NCI-H1694 treated with DMSO at 0.1 percent for 48 hours (cell line): ENCODE results near the gene QTRT2.

ENCODE experiments used
- DNase-seq: peaks from one replicate; lab custom pipeline; 2025; lab: John Stamatoyannopoulos, UW

Gene QTRT2

DNA sequence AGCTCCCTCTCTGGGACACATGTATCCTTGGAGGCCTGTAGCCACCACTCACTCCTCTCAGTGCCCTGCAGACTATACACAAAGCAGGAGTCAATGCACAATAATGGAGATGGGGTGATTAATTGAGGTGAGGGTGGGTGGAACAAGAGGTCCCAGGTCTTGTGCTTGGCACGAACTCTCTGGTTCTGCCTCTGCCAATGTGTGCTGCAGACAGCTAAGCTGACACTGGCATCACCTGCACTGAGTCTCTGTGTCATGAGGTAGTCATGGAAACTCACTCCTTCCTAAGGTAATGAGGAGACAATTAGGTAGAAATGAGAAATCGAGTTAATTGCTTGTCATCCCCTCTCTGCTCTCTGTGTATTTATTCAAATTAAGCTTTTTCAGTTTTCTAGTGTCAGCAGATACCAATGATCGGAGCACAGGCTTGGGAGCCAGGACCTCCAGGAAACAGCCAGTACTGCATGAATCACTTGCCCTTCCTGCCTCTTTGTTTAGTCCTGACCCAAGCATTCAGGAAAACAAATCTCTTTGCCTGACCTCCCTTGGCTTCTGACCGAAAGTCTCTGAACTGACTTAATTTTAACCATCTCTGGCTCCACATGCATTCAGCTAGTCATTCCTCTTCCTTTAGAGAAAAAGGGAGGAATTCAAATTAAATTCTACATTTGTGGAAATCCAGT lies 65.6 kb downstream of the QTRT2 start:
- no peak for DNase-seq

DNA sequence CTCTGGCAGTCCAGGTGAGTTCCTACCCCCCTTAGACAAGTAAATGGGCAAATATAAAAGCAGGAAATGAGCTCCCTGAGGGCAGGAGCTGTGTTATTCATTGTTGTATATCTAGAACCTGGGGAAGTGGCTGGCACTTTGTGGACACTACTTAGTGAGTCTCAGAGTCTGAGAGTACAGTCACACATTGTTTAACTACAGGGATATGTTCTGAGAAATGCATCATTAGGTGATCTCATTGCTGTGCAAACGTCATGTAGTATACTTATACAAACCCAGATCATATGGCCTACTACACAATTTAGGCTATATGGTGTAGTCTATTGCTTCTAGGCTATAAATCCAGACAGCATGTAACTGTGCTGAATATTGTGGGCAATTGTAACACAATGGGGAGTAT lies 69.9 kb downstream of the QTRT2 start:
- no peak for DNase-seq

- no peak for DNase-seq
These were observed 71.0 kb downstream of the QTRT2 start for GRCh38 chr3:114127517-114127916.

DNA sequence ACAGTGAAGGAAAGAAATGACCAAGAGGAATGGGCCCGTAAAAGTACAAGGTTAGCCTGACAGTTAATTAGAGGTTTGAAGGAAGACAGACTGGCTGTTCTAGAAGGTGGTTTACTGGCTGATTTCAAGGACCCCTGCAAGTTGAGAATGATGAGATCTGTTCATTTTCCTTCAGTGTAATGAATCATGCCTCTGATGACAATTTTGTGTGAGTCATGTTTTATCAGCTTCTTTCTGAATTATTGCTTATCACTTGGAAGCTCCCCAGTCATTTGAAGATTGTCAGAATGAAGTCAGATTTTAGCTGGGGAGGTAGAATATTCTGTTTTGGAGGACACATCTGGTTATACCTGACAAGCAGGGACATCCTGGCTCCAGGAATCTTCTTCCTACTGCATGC lies 71.7 kb downstream of the QTRT2 start:
- DNase-seq = no peak

GRCh38 chr3:114128826-114129225 lies 72.3 kb downstream of the QTRT2 start:
- no peak for DNase-seq

DNA sequence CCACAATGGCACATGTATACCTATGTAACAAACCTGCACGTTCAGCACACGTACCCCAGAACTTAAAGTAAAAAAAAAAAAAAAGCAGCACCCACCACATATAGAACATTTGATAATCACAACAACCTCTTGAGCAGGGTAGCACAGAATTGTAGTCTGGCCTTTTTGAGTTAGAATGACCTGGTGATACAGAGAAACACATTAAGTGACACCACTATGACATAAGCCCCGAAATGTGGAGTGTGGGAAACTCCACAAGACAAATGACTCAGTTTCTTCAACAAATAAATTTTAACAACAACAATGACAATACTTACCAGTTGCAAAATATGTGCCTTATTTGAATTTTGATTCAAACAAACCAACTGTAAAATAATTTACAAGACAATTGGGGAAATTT lies 76.0 kb downstream of the QTRT2 start:
- DNase-seq = no peak

GRCh38 chr3:114133947-114134346 lies 77.4 kb downstream of the QTRT2 start:
- no peak for DNase-seq
